DOHH2 (cell line): ENCODE measurements around the gene MAST3.
"Not testable (repeated sequence)": the region's sequence is repeated elsewhere in the genome, so short reads cannot be mapped to it uniquely, and the experiment has no call there.

Experiments used
- H3F3A ChIP-seq: fragments of 200-600 bp; sonication (generic), shearing (Covaris generic); 2 replicates; pipeline ENCODE4 v1.6.0; 2016; ENCODE audit warnings: antibody characterized with exemption, mild to moderate bottlenecking; ENCODE audit not compliant: control insufficient read depth, insufficient read depth
- H3K27ac ChIP-seq: fragments of 200-600 bp; sonication (generic); 2 replicates; pipeline ENCODE4 v1.5.1; 2014; ENCODE audit warnings: low read depth, mild to moderate bottlenecking, low read length, moderate library complexity
- H3K27me3 ChIP-seq: fragments of 200-600 bp; sonication (generic); 2 replicates; pipeline ENCODE4 v1.6.1; 2014; ENCODE audit warnings: mild to moderate bottlenecking, low read length, mixed read lengths; ENCODE audit not compliant: control insufficient read depth
- H3K36me3 ChIP-seq: fragments of 200-600 bp; sonication (generic); 2 replicates; pipeline ENCODE4 v1.6.1; 2014; ENCODE audit warnings: mild to moderate bottlenecking, low read length, moderate library complexity, mixed read lengths; ENCODE audit not compliant: control insufficient read depth
- H3K4me1 ChIP-seq: fragments of 200-600 bp; sonication (generic); 2 replicates; pipeline ENCODE4 v1.6.1; 2014; ENCODE audit warnings: mild to moderate bottlenecking, low read length, mixed read lengths; ENCODE audit not compliant: control insufficient read depth
- H3K4me2 ChIP-seq: fragments of 200-600 bp; sonication (generic); 2 replicates; pipeline ENCODE4 v1.6.0; 2014; ENCODE audit warnings: mild to moderate bottlenecking, low read length, moderate library complexity
- H3K4me3 ChIP-seq: fragments of 200-600 bp; sonication (generic); 2 replicates; pipeline ENCODE4 v1.5.1; 2014; ENCODE audit warnings: mild to moderate bottlenecking, low read length, mixed read lengths
- H3K79me2 ChIP-seq: fragments of 200-600 bp; sonication (generic); 2 replicates; pipeline ENCODE4 v1.6.1; 2014; ENCODE audit warnings: mild to moderate bottlenecking, low read length, mixed read lengths; ENCODE audit not compliant: control insufficient read depth
- H3K9me2 ChIP-seq: fragments of 200-600 bp; sonication (generic); replicated peaks from 2 replicates; pipeline ENCODE4 v1.6.1; 2014; ENCODE audit warnings: mild to moderate bottlenecking, low read length, mixed read lengths; ENCODE audit not compliant: control insufficient read depth
- H3K9me3 ChIP-seq: fragments of 200-600 bp; sonication (generic); 2 replicates; pipeline ENCODE4 v1.6.1; 2014; ENCODE audit warnings: antibody characterized with exemption, low read length, mixed read lengths; ENCODE audit not compliant: control insufficient read depth, insufficient read depth
- H4K20me1 ChIP-seq: fragments of 200-600 bp; sonication (generic); 2 replicates; pipeline ENCODE4 v1.6.0; 2014; ENCODE audit warnings: low read depth, mild to moderate bottlenecking, antibody characterized with exemption, low read length, moderate library complexity; ENCODE audit not compliant: control insufficient read depth, insufficient read depth
- CTCF ChIP-seq: fragments of 200-600 bp; sonication (generic); IDR thresholded peaks from one replicate; pipeline ENCODE4 v1.5.1; 2014; ENCODE audit warnings: antibody characterized with exemption, mild to moderate bottlenecking, low read depth, low read length; ENCODE audit not compliant: poor library complexity, severe bottlenecking
- EZH2phosphoT487 ChIP-seq: fragments of 200-600 bp; sonication (generic); IDR thresholded peaks from 2 replicates; pipeline ENCODE4 v1.6.1; 2017; ENCODE audit warnings: borderline replicate concordance, mild to moderate bottlenecking, antibody characterized with exemption, low read length, moderate library complexity, mixed read lengths

The MAST3 gene

GRCh38 chr19:18101268-18101667 is 3.7 kb downstream of the MAST3 start:
- Histone ChIP-seq H3K79me2 (peaks cover 24% of the 10 kb centered on the region), H3K4me3 (no peak overlapping the region), H3K27me3 (no peaks in the 10 kb centered on the region), H3K36me3 (peaks cover 32% of the 10 kb centered on the region), H3F3A (peaks cover 24% of the 10 kb centered on the region), H3K4me2 (no peak overlapping the region), H3K4me1 (peaks cover 72% of the 10 kb centered on the region), H3K9me3 (no peaks in the 10 kb centered on the region), H3K27ac (no peak overlapping the region), H4K20me1 (no peaks in the 10 kb centered on the region), H3K9me2 (no peaks in the 10 kb centered on the region)
- TF ChIP-seq EZH2phosphoT487 (no peak), CTCF (peak; percentile 8)

GRCh38 chr19:18102916-18103542 is 5.5 kb downstream of the MAST3 start:
- H3F3A ChIP-seq, result peaks cover 33% of the 10 kb centered on the region
- no peaks in the 10 kb centered on the region for H3K9me2 ChIP-seq
- no peaks in the 10 kb centered on the region for H3K9me3 ChIP-seq
- H4K20me1 ChIP-seq, result no peaks in the 10 kb centered on the region
- H3K27ac ChIP-seq, result no peak overlapping the region
- H3K4me1 ChIP-seq, result peaks cover 81% of the 10 kb centered on the region
- TF ChIP-seq EZH2phosphoT487 (no peak), CTCF (no peak)
- peak overlapping the region; percentile 70 for H3K4me2 ChIP-seq
- H3K79me2 ChIP-seq, result peaks cover 21% of the 10 kb centered on the region
- peak overlapping the region; percentile 21; the same call in 1 of the 2 replicates for H3K4me3 ChIP-seq
- H3K27me3 ChIP-seq, result no peaks in the 10 kb centered on the region
- peaks cover 30% of the 10 kb centered on the region for H3K36me3 ChIP-seq

GRCh38 chr19:18104793-18105131 is 7.2 kb downstream of the MAST3 start:
- Histone ChIP-seq H3K79me2 (peaks cover 6% of the 10 kb centered on the region), H3F3A (peaks cover 33% of the 10 kb centered on the region), H3K9me3 (no peaks in the 10 kb centered on the region), H3K27ac (0 out of 2 replicates have a peak overlapping the region, but pooled peaks have one; percentile 11), H3K4me3 (peak overlapping the region; percentile 60), H3K9me2 (no peaks in the 10 kb centered on the region), H4K20me1 (no peaks in the 10 kb centered on the region), H3K4me1 (peaks cover 82% of the 10 kb centered on the region), H3K4me2 (peak overlapping the region; percentile 70), H3K27me3 (no peaks in the 10 kb centered on the region), H3K36me3 (peaks cover 22% of the 10 kb centered on the region)
- TF ChIP-seq EZH2phosphoT487, result no peak
- no peak for TF ChIP-seq CTCF

GRCh38 chr19:18105259-18105658 is 7.7 kb downstream of the MAST3 start:
- H3F3A ChIP-seq, result peaks cover 32% of the 10 kb centered on the region
- peaks cover 21% of the 10 kb centered on the region for H3K36me3 ChIP-seq
- not testable (repeated sequence) for H3K4me3 ChIP-seq, H3K27me3 ChIP-seq, H3K9me3 ChIP-seq, H4K20me1 ChIP-seq, H3K9me2 ChIP-seq, H3K4me2 ChIP-seq, H3K79me2 ChIP-seq, H3K27ac ChIP-seq
- H3K4me1 ChIP-seq, result peaks cover 80% of the 10 kb centered on the region
